Epidermal melanocyte (primary cell): ENCODE results near the gene FITM1.

Experiments used
- DNase-seq: peaks from one replicate; pipeline ENCODE4 v3.0.0; 2011; ENCODE audit warnings: low spot score; ENCODE audit not compliant: insufficient read length

The FITM1 gene

GRCh38 chr14:24139272-24139934, 8.9 kb downstream of the FITM1 start:
- DNase-seq = no peak

- DNase-seq = peak; percentile 99
These were observed 10.8 kb downstream of the FITM1 start, which contains the start of gene EMC9 for GRCh38 chr14:24141097-24141880. EMC9 (minus strand) TSS chr14:24141591; CDS start chr14:24141304, 287 bp downstream.

GRCh38 chr14:24143511-24143910, 13.1 kb downstream of the FITM1 start:
- DNase-seq = no peak

DNA sequence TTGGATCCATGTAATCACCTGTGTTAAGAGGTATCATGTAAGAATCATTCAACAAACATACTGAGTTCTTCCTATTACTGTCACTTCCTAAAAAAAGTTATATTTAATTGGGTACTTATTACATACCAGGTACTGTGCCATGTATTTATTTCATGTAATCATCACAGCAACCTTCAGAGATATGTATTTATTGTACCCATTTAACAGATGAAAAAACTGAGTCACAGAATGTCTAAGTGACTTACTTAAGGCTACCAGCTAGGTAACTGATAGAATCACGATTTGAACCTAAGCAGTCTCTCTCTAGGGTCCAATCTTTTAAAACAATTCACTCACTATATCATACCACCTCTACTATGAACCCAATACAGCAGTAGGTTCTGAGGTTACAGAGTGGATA, 14.0 kb downstream of the FITM1 start:
- no peak for DNase-seq

DNA sequence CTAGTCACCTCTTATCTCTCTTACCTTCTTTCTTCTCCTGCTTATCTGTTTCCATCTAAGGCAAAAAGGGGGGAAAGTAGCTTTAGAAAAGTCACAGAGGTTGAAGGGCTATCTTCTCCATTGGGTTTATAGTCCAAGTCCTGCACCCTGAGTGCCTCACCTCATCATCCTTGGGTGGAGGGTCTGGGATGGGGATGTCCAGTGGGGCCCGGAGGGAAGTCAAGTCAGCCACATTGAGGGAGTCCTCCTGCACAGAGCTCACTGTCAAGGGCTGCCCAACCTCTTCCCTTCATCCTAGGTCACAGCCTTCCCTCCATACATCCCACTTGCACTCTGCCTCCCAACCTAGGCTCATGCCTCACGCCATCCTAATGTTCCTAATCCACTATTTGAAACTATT, 14.8 kb downstream of the FITM1 start:
- no peak for DNase-seq

DNA sequence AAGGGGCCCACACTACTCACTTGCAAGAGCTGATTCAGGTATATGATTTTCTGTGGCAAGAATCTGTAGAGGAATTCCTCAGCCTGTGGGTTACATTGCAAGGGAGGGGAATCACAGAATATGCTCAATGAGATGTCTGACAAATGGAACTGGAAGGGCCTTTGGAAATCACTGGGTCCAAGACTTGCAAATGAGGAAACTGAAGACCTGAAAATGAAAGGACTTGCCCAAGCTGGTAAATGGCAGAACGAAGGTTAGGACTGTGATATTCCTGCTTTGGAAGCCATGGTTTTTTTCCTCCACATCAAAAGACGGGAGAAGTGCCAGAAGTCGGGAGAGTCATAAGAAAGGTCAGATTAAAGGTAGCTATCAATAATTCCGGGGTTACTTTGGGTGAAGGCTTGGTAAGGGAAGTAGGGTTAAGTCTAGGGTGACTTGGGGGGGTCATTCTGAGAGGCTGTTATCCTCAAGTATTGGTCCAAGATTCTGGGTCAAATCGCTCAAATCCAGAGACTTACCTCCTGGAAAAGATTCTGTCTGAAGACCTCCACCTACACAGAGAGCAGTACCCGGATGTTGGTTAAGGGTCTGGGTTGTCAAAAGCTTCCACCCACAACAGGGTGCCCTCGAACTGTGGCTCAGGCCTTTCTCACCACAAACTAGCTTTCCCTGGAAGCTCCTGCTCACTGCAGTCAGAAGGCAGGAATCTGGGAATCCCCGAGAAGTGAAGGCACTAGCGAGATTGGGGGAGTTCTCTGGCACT, 15.4 kb downstream of the FITM1 start:
- no peak for DNase-seq

- peak; percentile 85 for DNase-seq
These were observed 16.1 kb downstream of the FITM1 start, which contains the start of gene PSME2 for GRCh38 chr14:24146453-24146977. PSME2 (minus strand) TSS chr14:24146610; CDS start chr14:24146581, 29 bp downstream.

DNA sequence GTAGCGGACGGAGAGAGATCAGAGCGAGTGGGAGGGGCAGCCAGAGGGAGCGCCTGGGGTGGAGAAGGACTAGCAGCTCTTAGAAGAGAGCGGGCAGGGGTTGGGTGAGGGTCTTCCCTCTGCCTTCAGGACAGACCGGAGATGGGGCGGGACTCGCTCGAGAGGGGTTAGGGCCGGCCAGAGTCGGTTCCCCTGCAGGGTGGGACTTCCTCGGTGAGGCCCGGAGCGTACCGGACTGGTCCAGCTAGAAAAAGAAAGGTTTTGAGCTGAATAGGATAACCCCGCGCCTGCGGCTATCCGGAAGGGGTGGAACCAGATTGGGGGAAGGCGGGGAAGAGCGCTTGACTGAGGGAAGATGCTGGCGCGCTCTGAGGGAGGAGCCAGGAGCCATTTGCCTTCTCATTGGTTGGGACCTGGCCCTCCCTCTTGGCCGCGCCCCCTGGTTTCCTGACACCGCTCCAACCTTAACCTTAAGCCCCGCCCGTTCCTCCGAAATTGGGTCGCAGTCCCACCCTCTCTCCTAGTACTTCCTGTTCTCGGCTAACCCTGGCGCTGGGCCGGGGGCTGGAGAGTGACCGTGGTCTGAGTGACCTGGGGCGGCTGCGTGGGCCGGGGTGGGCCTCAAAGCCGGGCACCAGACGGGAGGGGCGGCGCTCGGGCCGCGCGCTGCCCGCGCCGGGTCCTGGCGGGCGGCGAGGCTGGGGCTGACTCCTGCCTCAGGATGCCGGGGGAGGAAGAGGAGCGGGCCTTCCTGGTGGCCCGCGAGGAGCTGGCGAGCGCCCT, 16.7 kb downstream of the FITM1 start, which contains the start of gene RNF31:
Gene RNF31 (plus strand): TSS at position 521 of the 783 bp plus-strand sequence. CDS start 201 bp downstream, at position 722.
- peak; percentile 93 for DNase-seq

DNA sequence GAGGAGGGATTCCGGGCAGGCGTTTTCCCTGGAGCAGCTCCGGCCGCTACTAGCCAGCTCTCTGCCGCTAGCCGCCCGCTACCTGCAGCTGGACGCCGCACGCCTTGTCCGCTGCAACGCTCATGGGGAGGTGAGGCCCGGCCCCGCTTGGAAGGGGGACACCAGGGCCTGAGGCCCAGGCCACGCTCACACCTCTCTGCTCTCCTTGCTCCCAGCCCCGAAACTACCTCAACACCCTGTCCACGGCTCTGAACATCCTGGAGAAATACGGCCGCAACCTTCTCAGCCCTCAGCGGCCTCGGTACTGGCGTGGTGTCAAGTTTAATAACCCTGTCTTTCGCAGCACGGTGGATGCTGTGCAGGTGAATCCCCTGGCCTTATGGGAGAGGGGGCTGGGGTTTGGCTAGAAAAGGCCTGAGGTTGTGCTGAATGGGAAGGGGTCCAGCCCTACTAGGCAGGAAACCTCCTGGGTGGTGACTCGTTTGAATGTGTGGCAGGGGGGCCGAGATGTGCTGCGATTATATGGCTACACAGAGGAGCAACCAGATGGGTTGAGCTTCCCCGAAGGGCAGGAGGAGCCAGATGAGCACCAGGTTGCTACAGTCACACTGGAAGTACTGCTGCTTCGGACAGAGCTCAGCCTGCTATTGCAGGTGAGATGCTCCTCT, 17.4 kb downstream of the FITM1 start:
- DNase-seq = no peak

GRCh38 chr14:24149302-24149969, 19.0 kb downstream of the FITM1 start:
- DNase-seq = no peak

DNA sequence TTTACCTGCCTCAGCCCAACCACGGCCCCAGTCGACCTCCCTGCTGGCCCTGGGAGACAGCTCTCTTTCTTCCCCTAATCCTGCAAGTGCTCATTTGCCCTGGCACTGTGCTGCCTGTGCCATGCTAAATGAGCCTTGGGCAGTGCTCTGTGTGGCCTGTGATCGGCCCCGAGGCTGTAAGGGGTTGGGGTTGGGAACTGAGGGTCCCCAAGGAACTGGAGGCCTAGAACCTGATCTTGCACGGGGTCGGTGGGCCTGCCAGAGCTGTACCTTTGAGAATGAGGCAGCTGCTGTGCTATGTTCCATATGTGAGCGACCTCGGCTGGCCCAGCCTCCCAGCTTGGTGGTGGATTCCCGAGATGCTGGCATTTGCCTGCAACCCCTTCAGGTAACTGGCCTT, 19.6 kb downstream of the FITM1 start:
- DNase-seq = no peak

- no peak for DNase-seq
These were observed 20.1 kb downstream of the FITM1 start for GRCh38 chr14:24150567-24150966.

- DNase-seq = no peak
These were observed 20.5 kb downstream of the FITM1 start for GRCh38 chr14:24150993-24151392.

DNA sequence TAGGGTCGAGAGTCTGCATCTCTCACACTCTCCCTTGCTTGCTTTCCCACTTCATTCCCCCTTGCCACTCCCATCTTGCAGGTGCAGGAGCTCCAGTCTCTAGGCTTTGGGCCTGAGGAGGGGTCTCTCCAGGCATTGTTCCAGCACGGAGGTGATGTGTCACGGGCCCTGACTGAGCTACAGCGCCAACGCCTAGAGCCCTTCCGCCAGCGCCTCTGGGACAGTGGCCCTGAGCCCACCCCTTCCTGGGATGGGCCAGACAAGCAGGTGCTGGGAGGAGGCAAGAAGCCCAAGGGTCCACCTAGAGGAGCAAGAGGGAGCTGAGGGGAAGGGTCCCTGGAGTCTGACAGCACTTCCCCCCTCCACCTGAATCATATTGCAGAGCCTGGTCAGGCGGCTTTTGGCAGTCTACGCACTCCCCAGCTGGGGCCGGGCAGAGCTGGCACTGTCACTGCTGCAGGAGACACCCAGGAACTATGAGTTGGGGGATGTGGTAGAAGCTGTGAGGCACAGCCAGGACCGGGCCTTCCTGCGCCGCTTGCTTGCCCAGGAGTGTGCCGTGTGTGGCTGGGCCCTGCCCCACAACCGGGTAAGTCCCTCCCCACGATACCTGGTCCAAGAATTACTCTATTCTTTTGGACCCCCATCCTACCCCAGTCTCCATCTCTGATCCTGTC, 21.1 kb downstream of the FITM1 start:
- DNase-seq = no peak

- DNase-seq = no peak
These were observed 24.6 kb downstream of the FITM1 start for GRCh38 chr14:24155100-24155499.

GRCh38 chr14:24156840-24157239, 26.4 kb downstream of the FITM1 start:
- no peak for DNase-seq

GRCh38 chr14:24157331-24157730, 26.9 kb downstream of the FITM1 start:
- no peak for DNase-seq

GRCh38 chr14:24159777-24160498, 29.5 kb downstream of the FITM1 start:
- DNase-seq = no peak

DNA sequence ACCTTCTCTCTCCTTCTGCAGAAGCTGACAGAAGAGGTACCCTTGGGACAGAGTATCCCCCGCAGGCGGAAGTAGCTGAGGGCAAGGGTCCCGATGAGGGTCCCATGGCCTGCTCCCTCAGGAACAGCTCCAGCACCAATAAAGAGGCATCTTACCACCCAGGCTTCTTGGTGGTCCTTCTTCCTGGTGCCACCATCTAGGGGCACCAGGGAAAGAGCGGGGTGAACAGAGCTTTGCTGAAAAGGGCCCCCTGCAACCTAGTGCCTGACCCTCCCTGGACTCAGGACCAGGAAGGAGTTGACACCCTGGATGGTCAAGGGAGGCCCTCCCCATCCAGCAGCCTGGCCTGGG, 30.0 kb downstream of the FITM1 start:
- no peak for DNase-seq
